Prostate gland (tissue), 2 donors: ENCODE results near the gene ZAP70. TPM values are rescaled to one million over a fixed set of nuclear protein-coding genes. Genes with fewer than 3 reads are reported as not detected.

Source experiments
- DNase-seq: peaks from one replicate; pipeline ENCODE4 v3.0.0-alpha.2; 2019; ENCODE audit warnings: low spot score
- H3K27ac ChIP-seq, 2 donors: fragments of 200-600 bp; sonication (generic); 2 replicates each; pipeline ENCODE4 v1.5.1; 2017 to 2019
- H3K27me3 ChIP-seq: fragments of 200-600 bp; sonication (generic); replicated peaks from 2 replicates; pipeline ENCODE4 v1.5.1; 2019; ENCODE audit not compliant: insufficient read depth
- H3K36me3 ChIP-seq, 2 donors: fragments of 200-600 bp; sonication (generic); 1 replicate in 1 of 2; 2 replicates in 1 of 2; pipeline versions ENCODE4 v1.5.1 to v1.8.1; 2017 to 2019
- H3K4me1 ChIP-seq: fragments of 200-600 bp; sonication (generic); replicated peaks from 2 replicates; pipeline ENCODE4 v1.5.1; 2019
- H3K4me3 ChIP-seq, 2 donors: fragments of 200-600 bp; sonication (generic); 2 replicates each; pipeline ENCODE4 v1.5.1; 2017 to 2019
- H3K9me3 ChIP-seq: fragments of 200-600 bp; sonication (generic); 2 replicates; pipeline ENCODE4 v1.5.1; 2017
- CTCF ChIP-seq, 4 experiments: fragments of 200-600 bp in 2 of 4; fragments of 450-650 bp in 2 of 4; sonication (generic) in 2 of 4; IDR thresholded peaks; 1 replicate in 3 of 4; 2 replicates in 1 of 4; pipeline ENCODE4 v1.5.1; 2016 to 2019; ENCODE audit warnings: antibody characterized with exemption in 4 of 4, mild to moderate bottlenecking in 2 of 4, moderate library complexity in 2 of 4
- POLR2A ChIP-seq: fragments of 450-650 bp; IDR thresholded peaks from one replicate; pipeline ENCODE4 v1.6.1; 2016; ENCODE audit warnings: antibody characterized with exemption, mild to moderate bottlenecking
- POLR2AphosphoS5 ChIP-seq: sonication (generic); formaldehyde crosslinking; IDR thresholded peaks from one replicate; pipeline ENCODE4 v1.6.1; 2017; ENCODE audit warnings: antibody characterized with exemption
- WGBS: methylation state at CpG from one replicate; pipeline ENCODE4 v1.1.5; 2018; 5-methylcytosine and 5-hydroxymethylcytosine counted together
- intact Hi-C: fragments of 100-400 bp; cut with DNase I; formaldehyde crosslinking; loops from one replicate; pipeline ENCODE4 v1.14.2; 2022
- total RNA-seq, 2 donors: library from RNA; depleted of rRNA; stranded (reverse); fragments of >200 nt; gene quantifications; one replicate each; pipeline ENCODE4 v1.1.0, GENCODE V29; 2016

The ZAP70 gene
- total RNA-seq, 2 donors from 2014 or later, result 1.8 to 3.9 TPM

GRCh38 chr2:97757062-97757461 lies 43.7 kb downstream of the ZAP70 start:
- Histone ChIP-seq H3K27ac (no peak overlapping the region), H3K9me3 (no peaks in the 10 kb centered on the region), H3K36me3 (peaks cover 0 to 8% of the 10 kb centered on the region in 2 donors), H3K4me1 (no peaks in the 10 kb centered on the region), H3K27me3 (no peaks in the 10 kb centered on the region), H3K4me3 (no peak overlapping the region)
- 97% methylated on average over 18 of the region's 18 CpGs for WGBS
- intact Hi-C loops, result no loop called here
- TF ChIP-seq POLR2A, result no peak
- no peak for TF ChIP-seq CTCF (IDR thresholded peaks at IDR 0.05)
- no peak for TF ChIP-seq POLR2AphosphoS5
- DNase-seq, result no peak

GRCh38 chr2:97758131-97758705 lies 44.8 kb downstream of the ZAP70 start:
- TF ChIP-seq POLR2A, result no peak
- no peak for TF ChIP-seq POLR2AphosphoS5
- TF ChIP-seq CTCF (IDR thresholded peaks at IDR 0.05), result no peak
- Histone ChIP-seq H3K27ac (no peak overlapping the region), H3K4me1 (no peaks in the 10 kb centered on the region), H3K27me3 (no peaks in the 10 kb centered on the region), H3K36me3 (peaks cover 0 to 8% of the 10 kb centered on the region in 2 donors), H3K4me3 (no peak overlapping the region), H3K9me3 (no peaks in the 10 kb centered on the region)
- DNase-seq, result no peak
- intact Hi-C loops, result no loop called here
- 63% methylated on average over 1 of the region's 1 CpG for WGBS

- Histone ChIP-seq H3K36me3 (peaks cover 0 to 13% of the 10 kb centered on the region in 2 donors), H3K27me3 (no peaks in the 10 kb centered on the region), H3K4me3 (no peak overlapping the region), H3K27ac (no peak overlapping the region), H3K4me1 (no peaks in the 10 kb centered on the region), H3K9me3 (no peaks in the 10 kb centered on the region)
- intact Hi-C loops, result no loop called here
- 86% methylated on average over 9 of the region's 9 CpGs for WGBS
- TF ChIP-seq POLR2AphosphoS5 (no peak), POLR2A (no peak), CTCF (IDR thresholded peaks at IDR 0.05) (no peak)
- DNase-seq, result no peak
Observed at GRCh38 chr2:97759727-97760407, 46.5 kb downstream of the ZAP70 start.

- no peaks in the 10 kb centered on the region for H3K27me3 ChIP-seq
- no peak overlapping the region for H3K4me3 ChIP-seq
- peaks cover 0 to 15% of the 10 kb centered on the region in 2 donors for H3K36me3 ChIP-seq
- H3K27ac ChIP-seq, result no peak overlapping the region
- no peaks in the 10 kb centered on the region for H3K9me3 ChIP-seq
- no peaks in the 10 kb centered on the region for H3K4me1 ChIP-seq
- intact Hi-C loops, result no loop called here
- 92% methylated on average over 17 of the region's 17 CpGs for WGBS
- TF ChIP-seq CTCF (IDR thresholded peaks at IDR 0.05), result no peak
- no peak for TF ChIP-seq POLR2A
- no peak for TF ChIP-seq POLR2AphosphoS5
- no peak for DNase-seq
Observed at GRCh38 chr2:97760480-97761049, 47.2 kb downstream of the ZAP70 start.
